GM19467 (cell line): Measurements from ENCODE around the gene NCAPG2.

Experiments used
- ATAC-seq: cut with Tn5 transposase; IDR thresholded peaks from one replicate; pipeline ENCODE4 v1.9.1; 2021; ENCODE audit warnings: mild to moderate bottlenecking, moderate library complexity; ENCODE audit not compliant: unreplicated experiment

Gene NCAPG2

GRCh38 chr7:158735935-158736334 is 31.3 kb upstream of the NCAPG2 start:
- no peak for ATAC-seq

- no peak for ATAC-seq
These were observed 30.3 kb upstream of the NCAPG2 start for GRCh38 chr7:158734861-158735260.

GRCh38 chr7:158733775-158734494 is 29.3 kb upstream of the NCAPG2 start:
- ATAC-seq, result no peak

GRCh38 chr7:158733220-158733519 is 28.6 kb upstream of the NCAPG2 start:
- ATAC-seq, result no peak

GRCh38 chr7:158732494-158733219 is 28.1 kb upstream of the NCAPG2 start:
- no peak for ATAC-seq

- ATAC-seq, result no peak
These were observed 27.2 kb upstream of the NCAPG2 start for GRCh38 chr7:158731761-158732160.

GRCh38 chr7:158730383-158731346 is 26.1 kb upstream of the NCAPG2 start:
- ATAC-seq, result no peak

- ATAC-seq, result no peak
These were observed 25.2 kb upstream of the NCAPG2 start for GRCh38 chr7:158729646-158730382.

GRCh38 chr7:158728911-158729645 is 24.5 kb upstream of the NCAPG2 start:
- ATAC-seq, result no peak

GRCh38 chr7:158727690-158728089 is 23.1 kb upstream of the NCAPG2 start:
- no peak for ATAC-seq

- ATAC-seq, result no peak
These were observed 21.7 kb upstream of the NCAPG2 start for GRCh38 chr7:158726277-158726807.

GRCh38 chr7:158725506-158725800 is 20.8 kb upstream of the NCAPG2 start:
- no peak for ATAC-seq

GRCh38 chr7:158724658-158725505 is 20.3 kb upstream of the NCAPG2 start:
- no peak for ATAC-seq

GRCh38 chr7:158723714-158724385 is 19.2 kb upstream of the NCAPG2 start:
- ATAC-seq, result no peak

GRCh38 chr7:158723266-158723665 is 18.7 kb upstream of the NCAPG2 start:
- no peak for ATAC-seq

- no peak for ATAC-seq
These were observed 18.1 kb upstream of the NCAPG2 start for GRCh38 chr7:158722574-158723237.

GRCh38 chr7:158720112-158720511 is 15.5 kb upstream of the NCAPG2 start:
- ATAC-seq, result no peak

GRCh38 chr7:158716802-158717201 is 12.2 kb upstream of the NCAPG2 start:
- ATAC-seq, result no peak
